ENCODE measurements around the gene FNBP1. TPM values are rescaled to one million over a fixed set of nuclear protein-coding genes. Genes with fewer than 3 reads are reported as not detected.

FNBP1 gene
- total RNA-seq, 1 experiment from 2014 or later = 43.6 TPM

DNA sequence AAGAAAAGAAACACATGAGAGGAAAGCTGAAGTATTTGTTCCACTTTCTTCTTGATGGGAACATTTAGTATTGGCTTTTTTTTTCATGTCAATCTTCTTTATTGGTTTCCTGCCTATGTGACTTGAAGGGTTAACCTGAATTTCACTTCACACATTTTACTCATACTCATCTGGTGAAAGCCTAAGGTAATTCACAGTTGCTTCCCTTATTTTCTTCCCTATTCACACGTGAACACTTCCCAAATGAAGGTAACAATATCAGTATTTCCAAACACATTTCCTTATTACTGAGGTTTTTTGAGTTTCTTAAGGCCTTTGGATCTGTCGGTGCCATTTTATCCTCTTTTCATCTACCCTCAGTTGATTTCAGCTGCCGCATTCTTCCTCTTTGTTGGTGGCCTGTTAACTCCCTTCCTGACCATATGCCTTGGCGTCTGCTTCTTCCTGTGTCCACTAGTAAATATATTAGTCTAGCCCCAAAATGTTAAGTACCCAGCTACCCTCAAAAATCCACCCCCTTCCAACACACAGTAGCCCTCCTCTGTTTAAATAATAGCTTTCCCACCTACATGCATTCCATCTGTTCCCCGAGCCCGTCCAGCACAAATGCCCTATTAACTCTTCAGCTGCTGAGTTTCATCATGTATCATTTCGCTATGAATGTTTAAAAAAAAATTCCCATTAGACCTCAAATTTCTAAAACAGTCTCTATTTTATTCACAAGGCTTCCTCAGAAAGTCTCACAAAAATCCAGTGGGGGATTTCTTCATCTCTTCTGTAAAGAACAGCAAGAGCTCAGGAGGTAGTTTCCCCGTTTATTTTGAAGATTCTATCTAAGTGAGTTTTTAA lies 110.5 kb downstream of the FNBP1 start:
- ATAC-seq (no peak), DNase-seq (ENCODE audit: low spot score) (no peak)
- Mint-ChIP-seq H3K4me3 (no peak overlapping the region), H3K9me3 (no peaks in the 10 kb centered on the region), H3K27ac (peak overlapping the region; percentile 75), H3K27me3 (ENCODE audit: low read depth) (no peaks in the 10 kb centered on the region), H3K36me3 (0 out of 2 replicates have a peak, but pooled peaks cover 2% of the 10 kb centered on the region), H3K4me1 (peaks cover 40% of the 10 kb centered on the region)
- TF ChIP-seq NFATC4 (CRISPR knock-in tag; IDR thresholded peaks at IDR 0.05) (no peak), RORB (CRISPR knock-in tag; IDR thresholded peaks at IDR 0.05) (no peak)
- ChIA-PET CTCF (interaction anchor here (0.5 kb wide), 1 partner anchor 140 kb away, joined by 3 read pairs; no protein-coding TSS in a partner anchor), POLR2A (no interaction called here)

GRCh38 chr9:129930743-129931142 lies 112.2 kb downstream of the FNBP1 start:
- Mint-ChIP-seq H3K36me3 (peaks cover 13% of the 10 kb centered on the region), H3K27ac (no peak overlapping the region), H3K9me3 (no peaks in the 10 kb centered on the region), H3K4me1 (peaks cover 30% of the 10 kb centered on the region), H3K4me3 (no peak overlapping the region), H3K27me3 (ENCODE audit: low read depth) (no peaks in the 10 kb centered on the region)
- ATAC-seq = no peak
- no peak for TF ChIP-seq ZNF396 (CRISPR knock-in tag; IDR thresholded peaks at IDR 0.05; ENCODE audit: borderline replicate concordance)
- no peak for TF ChIP-seq ZNF138 (CRISPR knock-in tag; conservative IDR thresholded peaks at IDR 0.05)
- TF ChIP-seq TP53 (CRISPR knock-in tag; IDR thresholded peaks at IDR 0.05) = no peak
- TF ChIP-seq, protein P1, sequence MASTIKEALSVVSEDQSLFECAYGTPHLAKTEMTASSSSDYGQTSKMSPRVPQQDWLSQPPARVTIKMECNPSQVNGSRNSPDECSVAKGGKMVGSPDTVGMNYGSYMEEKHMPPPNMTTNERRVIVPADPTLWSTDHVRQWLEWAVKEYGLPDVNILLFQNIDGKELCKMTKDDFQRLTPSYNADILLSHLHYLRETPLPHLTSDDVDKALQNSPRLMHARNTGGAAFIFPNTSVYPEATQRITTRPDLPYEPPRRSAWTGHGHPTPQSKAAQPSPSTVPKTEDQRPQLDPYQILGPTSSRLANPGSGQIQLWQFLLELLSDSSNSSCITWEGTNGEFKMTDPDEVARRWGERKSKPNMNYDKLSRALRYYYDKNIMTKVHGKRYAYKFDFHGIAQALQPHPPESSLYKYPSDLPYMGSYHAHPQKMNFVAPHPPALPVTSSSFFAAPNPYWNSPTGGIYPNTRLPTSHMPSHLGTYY (CRISPR knock-in tag; IDR thresholded peaks at IDR 0.05) = no peak
- TF ChIP-seq E2F1 (CRISPR knock-in tag; IDR thresholded peaks at IDR 0.05) = no peak
- TF ChIP-seq RELA (CRISPR knock-in tag; IDR thresholded peaks at IDR 0.05; ENCODE audit: borderline replicate concordance) = no peak
- TF ChIP-seq HMGXB4 (CRISPR knock-in tag; IDR thresholded peaks at IDR 0.05) = no peak
- TF ChIP-seq, protein P2, sequence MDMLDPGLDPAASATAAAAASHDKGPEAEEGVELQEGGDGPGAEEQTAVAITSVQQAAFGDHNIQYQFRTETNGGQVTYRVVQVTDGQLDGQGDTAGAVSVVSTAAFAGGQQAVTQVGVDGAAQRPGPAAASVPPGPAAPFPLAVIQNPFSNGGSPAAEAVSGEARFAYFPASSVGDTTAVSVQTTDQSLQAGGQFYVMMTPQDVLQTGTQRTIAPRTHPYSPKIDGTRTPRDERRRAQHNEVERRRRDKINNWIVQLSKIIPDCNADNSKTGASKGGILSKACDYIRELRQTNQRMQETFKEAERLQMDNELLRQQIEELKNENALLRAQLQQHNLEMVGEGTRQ (CRISPR knock-in tag; IDR thresholded peaks at IDR 0.05) = no peak
- TF ChIP-seq NR1H2 (CRISPR knock-in tag; IDR thresholded peaks at IDR 0.05) = no peak
- no peak for TF ChIP-seq ZNF317 (CRISPR knock-in tag; IDR thresholded peaks at IDR 0.05; ENCODE audit: borderline replicate concordance, low read depth)
- ChIA-PET CTCF (no interaction called here), POLR2A (no interaction called here)
- no peak for DNase-seq (ENCODE audit: low spot score)

GRCh38 chr9:129929496-129930125 lies 113.4 kb downstream of the FNBP1 start:
- ChIA-PET POLR2A (no interaction called here), CTCF (interaction anchor here (0.5 kb wide), 1 partner anchor 14 kb away, joined by 3 read pairs; no protein-coding TSS in a partner anchor)
- H3K36me3 Mint-ChIP-seq = peaks cover 13% of the 10 kb centered on the region
- no peak overlapping the region for H3K4me3 Mint-ChIP-seq
- DNase-seq (ENCODE audit: low spot score) = no peak
- no peak overlapping the region for H3K27ac Mint-ChIP-seq
- no peak for ATAC-seq
- H3K27me3 Mint-ChIP-seq (ENCODE audit: low read depth) = no peaks in the 10 kb centered on the region
- H3K4me1 Mint-ChIP-seq = peaks cover 28% of the 10 kb centered on the region
- no peaks in the 10 kb centered on the region for H3K9me3 Mint-ChIP-seq
- no peak for TF ChIP-seq ATF1 (CRISPR knock-in tag; IDR thresholded peaks at IDR 0.05)
- no peak for TF ChIP-seq CREM (CRISPR knock-in tag; IDR thresholded peaks at IDR 0.05)
- TF ChIP-seq ZNF671 (CRISPR knock-in tag; IDR thresholded peaks at IDR 0.05) = no peak
- TF ChIP-seq JAZF1 (CRISPR knock-in tag; IDR thresholded peaks at IDR 0.05) = no peak
- TF ChIP-seq TEAD4 (CRISPR knock-in tag; IDR thresholded peaks at IDR 0.05) = no peak
- no peak for TF ChIP-seq HMGXB4 (CRISPR knock-in tag; IDR thresholded peaks at IDR 0.05)
- TF ChIP-seq, protein P3, sequence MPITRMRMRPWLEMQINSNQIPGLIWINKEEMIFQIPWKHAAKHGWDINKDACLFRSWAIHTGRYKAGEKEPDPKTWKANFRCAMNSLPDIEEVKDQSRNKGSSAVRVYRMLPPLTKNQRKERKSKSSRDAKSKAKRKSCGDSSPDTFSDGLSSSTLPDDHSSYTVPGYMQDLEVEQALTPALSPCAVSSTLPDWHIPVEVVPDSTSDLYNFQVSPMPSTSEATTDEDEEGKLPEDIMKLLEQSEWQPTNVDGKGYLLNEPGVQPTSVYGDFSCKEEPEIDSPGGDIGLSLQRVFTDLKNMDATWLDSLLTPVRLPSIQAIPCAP (CRISPR knock-in tag; IDR thresholded peaks at IDR 0.05) = no peak
